K562 (cell line): ENCODE measurements around the gene PPP1R13B. TPM values are rescaled to one million over a fixed set of nuclear protein-coding genes. Genes with fewer than 3 reads are reported as not detected.

Experiments
- ASH1L ChIP-seq: fragments of 450-650 bp; IDR thresholded peaks from 2 replicates; pipeline ENCODE4 v1.6.1; 2018; ENCODE audit warnings: borderline replicate concordance, mild to moderate bottlenecking, low read depth; ENCODE audit not compliant: partially characterized antibody
- KDM1A ChIP-seq, 2 experiments: fragments of 450-650 bp; IDR thresholded peaks; 2 replicates each; pipeline ENCODE4 v1.6.1; 2016; ENCODE audit warnings: mild to moderate bottlenecking in 2 of 2
- PHF20 ChIP-seq: fragments of 450-650 bp; IDR thresholded peaks from 2 replicates; pipeline ENCODE4 v1.6.1; 2018; ENCODE audit not compliant: partially characterized antibody
- polyA plus RNA-seq, 8 experiments: library from polyadenylated mRNA; depleted of rRNA in 4 of 8; stranded (reverse) in 5 of 8; unstranded in 3 of 8; fragments of >200 nt; fragmentation: Nextera tagmentation in 2 of 8; fragmentation: Illumina TruSeq in 1 of 8; extraction: Ambion mirVana in 2 of 8; extraction: Trizol in 1 of 8; gene quantifications; 2 replicates each; pipeline versions ENCODE4 v1.2.1 to v1.2.3, GENCODE V29; 2011 to 2014; ENCODE audit warnings: inconsistent platforms in 1 of 8, missing spikeins in 1 of 8
- total RNA-seq, 7 experiments: library from RNA; depleted of rRNA in 6 of 7; stranded (reverse); fragments of >200 nt in 6 of 7; fragmentation: Illumina TruSeq in 2 of 7; extraction: Trizol in 2 of 7; gene quantifications; 2 replicates each; pipeline versions ENCODE4 v1.2.1 to v1.2.3, GENCODE V29; 2011 to 2021; ENCODE audit warnings: low replicate concordance in 1 of 7
- TF ChIP-seq, protein P1 (sequence below): fragments of 200-800 bp; sonication (Bioruptor generic); IDR thresholded peaks from 2 replicates; pipeline ENCODE4 v1.6.1; 2016; ENCODE audit warnings: missing genetic modification characterization, missing compliant biosample characterization

Gene PPP1R13B
- total and polyA plus RNA-seq, 9 of the 15 experiments (the other 6 are each of a cell fraction or from before 2014, with no cell fraction given): 0.03 to 1.7 (median 0.15) TPM

DNA sequence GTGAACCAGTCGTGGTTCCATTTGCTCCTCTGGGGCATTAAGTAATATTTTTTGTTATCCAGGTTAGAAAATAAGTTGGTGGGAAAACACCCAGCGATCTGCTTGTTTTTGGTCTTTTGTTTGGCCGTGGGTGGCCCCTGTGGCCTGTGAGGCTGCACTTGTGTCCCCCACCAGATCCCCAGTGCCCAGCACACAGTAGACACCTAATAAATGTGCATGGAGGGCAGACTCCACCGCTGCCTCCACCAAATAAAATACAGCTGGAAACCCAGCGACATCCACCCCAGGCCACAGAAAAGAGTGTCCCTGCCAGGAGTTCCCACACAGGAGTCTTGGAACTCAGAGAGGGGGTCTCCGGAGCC is 8.3 kb upstream of the PPP1R13B start (continued):
- TF ChIP-seq ASH1L (no peak), KDM1A (IDR thresholded peaks at IDR 0.05) (no peak), PHF20 (no peak)
- TF ChIP-seq, protein P1, sequence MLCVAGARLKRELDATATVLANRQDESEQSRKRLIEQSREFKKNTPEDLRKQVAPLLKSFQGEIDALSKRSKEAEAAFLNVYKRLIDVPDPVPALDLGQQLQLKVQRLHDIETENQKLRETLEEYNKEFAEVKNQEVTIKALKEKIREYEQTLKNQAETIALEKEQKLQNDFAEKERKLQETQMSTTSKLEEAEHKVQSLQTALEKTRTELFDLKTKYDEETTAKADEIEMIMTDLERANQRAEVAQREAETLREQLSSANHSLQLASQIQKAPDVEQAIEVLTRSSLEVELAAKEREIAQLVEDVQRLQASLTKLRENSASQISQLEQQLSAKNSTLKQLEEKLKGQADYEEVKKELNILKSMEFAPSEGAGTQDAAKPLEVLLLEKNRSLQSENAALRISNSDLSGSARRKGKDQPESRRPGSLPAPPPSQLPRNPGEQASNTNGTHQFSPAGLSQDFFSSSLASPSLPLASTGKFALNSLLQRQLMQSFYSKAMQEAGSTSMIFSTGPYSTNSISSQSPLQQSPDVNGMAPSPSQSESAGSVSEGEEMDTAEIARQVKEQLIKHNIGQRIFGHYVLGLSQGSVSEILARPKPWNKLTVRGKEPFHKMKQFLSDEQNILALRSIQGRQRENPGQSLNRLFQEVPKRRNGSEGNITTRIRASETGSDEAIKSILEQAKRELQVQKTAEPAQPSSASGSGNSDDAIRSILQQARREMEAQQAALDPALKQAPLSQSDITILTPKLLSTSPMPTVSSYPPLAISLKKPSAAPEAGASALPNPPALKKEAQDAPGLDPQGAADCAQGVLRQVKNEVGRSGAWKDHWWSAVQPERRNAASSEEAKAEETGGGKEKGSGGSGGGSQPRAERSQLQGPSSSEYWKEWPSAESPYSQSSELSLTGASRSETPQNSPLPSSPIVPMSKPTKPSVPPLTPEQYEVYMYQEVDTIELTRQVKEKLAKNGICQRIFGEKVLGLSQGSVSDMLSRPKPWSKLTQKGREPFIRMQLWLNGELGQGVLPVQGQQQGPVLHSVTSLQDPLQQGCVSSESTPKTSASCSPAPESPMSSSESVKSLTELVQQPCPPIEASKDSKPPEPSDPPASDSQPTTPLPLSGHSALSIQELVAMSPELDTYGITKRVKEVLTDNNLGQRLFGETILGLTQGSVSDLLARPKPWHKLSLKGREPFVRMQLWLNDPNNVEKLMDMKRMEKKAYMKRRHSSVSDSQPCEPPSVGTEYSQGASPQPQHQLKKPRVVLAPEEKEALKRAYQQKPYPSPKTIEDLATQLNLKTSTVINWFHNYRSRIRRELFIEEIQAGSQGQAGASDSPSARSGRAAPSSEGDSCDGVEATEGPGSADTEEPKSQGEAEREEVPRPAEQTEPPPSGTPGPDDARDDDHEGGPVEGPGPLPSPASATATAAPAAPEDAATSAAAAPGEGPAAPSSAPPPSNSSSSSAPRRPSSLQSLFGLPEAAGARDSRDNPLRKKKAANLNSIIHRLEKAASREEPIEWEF (CRISPR knock-in tag): no peak
- TF ChIP-seq, all 486 proteins: peak for 0
